ENCODE measurements around the gene MROH9. TPM values are rescaled to one million over a fixed set of nuclear protein-coding genes. Genes with fewer than 3 reads are reported as not detected.
A peak's percentile ranks its signal among the peaks of the same experiment; 100 is the strongest.

The MROH9 gene
- total RNA-seq, 4 donors from 2014 or later = not detected

- no peaks in the 10 kb centered on the region for H3K27me3 ChIP-seq
- no peaks in the 10 kb centered on the region for H3K9me3 ChIP-seq
- TF ChIP-seq, protein P1, sequence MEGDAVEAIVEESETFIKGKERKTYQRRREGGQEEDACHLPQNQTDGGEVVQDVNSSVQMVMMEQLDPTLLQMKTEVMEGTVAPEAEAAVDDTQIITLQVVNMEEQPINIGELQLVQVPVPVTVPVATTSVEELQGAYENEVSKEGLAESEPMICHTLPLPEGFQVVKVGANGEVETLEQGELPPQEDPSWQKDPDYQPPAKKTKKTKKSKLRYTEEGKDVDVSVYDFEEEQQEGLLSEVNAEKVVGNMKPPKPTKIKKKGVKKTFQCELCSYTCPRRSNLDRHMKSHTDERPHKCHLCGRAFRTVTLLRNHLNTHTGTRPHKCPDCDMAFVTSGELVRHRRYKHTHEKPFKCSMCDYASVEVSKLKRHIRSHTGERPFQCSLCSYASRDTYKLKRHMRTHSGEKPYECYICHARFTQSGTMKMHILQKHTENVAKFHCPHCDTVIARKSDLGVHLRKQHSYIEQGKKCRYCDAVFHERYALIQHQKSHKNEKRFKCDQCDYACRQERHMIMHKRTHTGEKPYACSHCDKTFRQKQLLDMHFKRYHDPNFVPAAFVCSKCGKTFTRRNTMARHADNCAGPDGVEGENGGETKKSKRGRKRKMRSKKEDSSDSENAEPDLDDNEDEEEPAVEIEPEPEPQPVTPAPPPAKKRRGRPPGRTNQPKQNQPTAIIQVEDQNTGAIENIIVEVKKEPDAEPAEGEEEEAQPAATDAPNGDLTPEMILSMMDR (IDR thresholded peaks at IDR 0.05 in 4 of 5, conservative IDR thresholded peaks at IDR 0.05 in 1 of 5) = peak in 4 of 5 experiments; percentile 35 to 76 (median 64)
- no peak for TF ChIP-seq POLR2A (IDR thresholded peaks at IDR 0.05)
- H3K27ac ChIP-seq = no peak overlapping the region
- intact Hi-C loops (cut with DNase I; ENCODE audit: low total_unique reads) (loop anchor here (2.0 to 5.0 kb wide), 3 partner anchors 243 to 1001 kb away; partner anchors contain the start of gene GORAB), in situ Hi-C loops (cut with MboI; ENCODE audit: low sequenced_read_pairs in 4 of 4) (loop anchor here in 2 of 4 donors (10.0 to 25.0 kb wide), 2 partner anchors 993 to 1005 kb away; no protein-coding TSS in a partner anchor)
- no peaks in the 10 kb centered on the region for H3K36me3 ChIP-seq
- H3K4me1 ChIP-seq = no peaks in the 10 kb centered on the region
- peak; percentile 87 to 92 for ATAC-seq
- no peak overlapping the region for H3K4me3 ChIP-seq
- DNase-seq = no peak
These were observed 5.3 kb upstream of the MROH9 start for GRCh38 chr1:170929835-170930554.

- intact Hi-C loops (cut with DNase I; ENCODE audit: low total_unique reads) = no loop called here
- DNase-seq (no peak), ATAC-seq (no peak)
- Histone ChIP-seq H3K4me1 (no peaks in the 10 kb centered on the region), H3K27me3 (no peaks in the 10 kb centered on the region), H3K9me3 (no peaks in the 10 kb centered on the region), H3K27ac (no peak overlapping the region), H3K4me3 (no peak overlapping the region), H3K36me3 (no peaks in the 10 kb centered on the region)
- in situ Hi-C loops (cut with MboI; ENCODE audit: low sequenced_read_pairs in 4 of 4) = loop anchor here in 2 of 4 donors (10.0 to 25.0 kb wide), 2 partner anchors 994 to 1007 kb away; no protein-coding TSS in a partner anchor
- TF ChIP-seq POLR2A (IDR thresholded peaks at IDR 0.05) = no peak
- TF ChIP-seq, protein P1 (IDR thresholded peaks at IDR 0.05 in 4 of 5, conservative IDR thresholded peaks at IDR 0.05 in 1 of 5) = no peak
These were observed 3.7 kb upstream of the MROH9 start for GRCh38 chr1:170931650-170932049.

- ATAC-seq (no peak), DNase-seq (no peak)
- Histone ChIP-seq H3K36me3 (no peaks in the 10 kb centered on the region), H3K4me1 (no peaks in the 10 kb centered on the region), H3K27ac (no peak overlapping the region), H3K4me3 (no peak overlapping the region), H3K9me3 (no peaks in the 10 kb centered on the region), H3K27me3 (no peaks in the 10 kb centered on the region)
- in situ Hi-C loops (cut with MboI; ENCODE audit: low sequenced_read_pairs in 4 of 4) = loop anchor here in 2 of 4 donors (10.0 to 25.0 kb wide), 2 partner anchors 995 to 1007 kb away; no protein-coding TSS in a partner anchor
- no peak for TF ChIP-seq POLR2A (IDR thresholded peaks at IDR 0.05)
- TF ChIP-seq, protein P1 (IDR thresholded peaks at IDR 0.05 in 4 of 5, conservative IDR thresholded peaks at IDR 0.05 in 1 of 5) = no peak
- intact Hi-C loops (cut with DNase I; ENCODE audit: low total_unique reads) = no loop called here
These were observed 3.1 kb upstream of the MROH9 start for GRCh38 chr1:170932236-170932635.

GRCh38 chr1:170938281-170938680 lies 2.9 kb downstream of the MROH9 start:
- Histone ChIP-seq H3K4me1 (no peaks in the 10 kb centered on the region), H3K9me3 (no peaks in the 10 kb centered on the region), H3K4me3 (no peak overlapping the region), H3K27me3 (no peaks in the 10 kb centered on the region), H3K36me3 (no peaks in the 10 kb centered on the region), H3K27ac (no peak overlapping the region)
- intact Hi-C loops (cut with DNase I; ENCODE audit: low total_unique reads) = no loop called here
- no peak for TF ChIP-seq POLR2A (IDR thresholded peaks at IDR 0.05)
- TF ChIP-seq, protein P1 (IDR thresholded peaks at IDR 0.05 in 4 of 5, conservative IDR thresholded peaks at IDR 0.05 in 1 of 5) = no peak
- ATAC-seq (no peak), DNase-seq (no peak)
- in situ Hi-C loops (cut with MboI; ENCODE audit: low sequenced_read_pairs in 4 of 4) = loop anchor here in 2 of 4 donors (10.0 to 25.0 kb wide), 2 partner anchors 1001 to 1013 kb away; no protein-coding TSS in a partner anchor
